ENCODE results near the gene MEIOB.

DNA sequence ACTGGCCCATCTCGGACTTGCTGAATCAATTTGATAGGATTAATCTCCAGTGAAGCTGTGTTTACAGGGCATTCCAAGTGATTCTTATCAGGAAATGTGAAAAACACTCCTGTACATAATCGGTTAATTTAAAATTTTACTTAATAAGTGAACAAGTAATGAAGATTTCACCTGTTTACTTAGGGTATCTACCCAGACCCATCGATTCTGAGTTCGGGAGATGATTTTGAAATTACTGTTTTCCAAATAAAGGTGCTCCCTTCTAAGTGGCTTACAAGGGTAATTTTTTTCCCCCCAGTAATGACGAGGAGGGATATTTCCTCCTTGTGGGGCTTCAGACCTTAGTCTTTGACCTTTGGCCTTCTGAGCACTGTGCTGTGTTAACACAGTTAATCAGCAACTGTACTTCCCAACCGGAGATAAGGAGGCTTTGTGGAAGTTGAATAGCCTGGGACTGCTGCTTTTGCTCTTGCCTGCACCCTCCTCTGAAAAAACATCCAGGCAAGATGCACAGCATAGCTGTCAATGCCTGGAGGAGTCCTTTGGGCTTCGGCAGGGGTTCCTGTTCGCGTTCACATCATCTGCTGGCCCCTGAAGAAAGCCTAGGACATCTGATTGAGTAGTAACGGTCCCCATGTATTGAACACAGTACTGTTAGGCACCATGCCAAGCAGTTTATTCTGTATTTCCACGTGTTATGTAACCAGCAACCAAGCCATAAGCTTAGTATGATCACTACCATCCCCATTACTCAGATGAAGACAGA lies 43.1 kb downstream of the MEIOB start:
- no peak for TF ChIP-seq POLR2AphosphoS5 (IDR thresholded peaks at IDR 0.05; ENCODE audit: low read depth, low read length)
- TF ChIP-seq TAF1 (IDR thresholded peaks at IDR 0.05; ENCODE audit: low read depth, low read length), result no peak
- TF ChIP-seq POLR2A (IDR thresholded peaks at IDR 0.05; ENCODE audit: low read depth, low read length), result no peak
- no peak for TF ChIP-seq SPI1 (IDR thresholded peaks at IDR 0.05; ENCODE audit: low read depth, low read length)
- TF ChIP-seq POU2F2 (IDR thresholded peaks at IDR 0.05; ENCODE audit: low read depth, low read length), result no peak
